MM.1S (cell line): ENCODE measurements around the gene TMEM187.

Source experiments
- EZH2 ChIP-seq: fragments of 300-600 bp; sonication (generic); optimal IDR thresholded peaks from 2 replicates; pipeline ENCODE3; 2017; ENCODE audit warnings: low read depth, mild to moderate bottlenecking, antibody characterized with exemption, low read length, mixed read lengths
- EZH2phosphoT487 ChIP-seq: fragments of 300-600 bp; sonication (generic); IDR thresholded peaks from 2 replicates; pipeline ENCODE4 v1.6.1; 2018; ENCODE audit warnings: antibody characterized with exemption, low read length
- TF ChIP-seq, protein P1 (sequence below): fragments of 300-600 bp; sonication (generic); IDR thresholded peaks from 2 replicates; pipeline ENCODE4 v1.5.1; 2016; ENCODE audit warnings: antibody characterized with exemption, low read length, mixed read lengths

DNA sequence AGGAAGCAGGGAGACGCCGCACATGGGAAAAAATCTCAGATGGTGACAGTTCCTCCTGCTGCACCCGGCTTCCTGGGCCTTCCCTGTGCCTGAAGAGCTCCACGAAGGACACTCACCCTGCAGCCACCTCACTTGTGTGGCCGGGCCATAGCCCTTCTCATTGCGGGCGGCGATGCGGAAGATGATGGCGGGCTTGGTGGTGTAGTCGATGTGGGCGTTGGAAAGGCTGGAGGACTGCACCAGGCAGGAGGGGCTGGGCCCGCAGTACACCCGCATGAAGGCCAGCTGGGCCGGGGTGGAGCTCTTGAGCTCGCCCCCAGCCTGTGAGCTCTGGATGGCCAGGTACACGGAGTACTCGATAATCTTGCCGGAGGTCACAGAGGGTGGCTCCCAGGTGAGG is 22.4 kb upstream of the TMEM187 start:
- TF ChIP-seq, protein P1, sequence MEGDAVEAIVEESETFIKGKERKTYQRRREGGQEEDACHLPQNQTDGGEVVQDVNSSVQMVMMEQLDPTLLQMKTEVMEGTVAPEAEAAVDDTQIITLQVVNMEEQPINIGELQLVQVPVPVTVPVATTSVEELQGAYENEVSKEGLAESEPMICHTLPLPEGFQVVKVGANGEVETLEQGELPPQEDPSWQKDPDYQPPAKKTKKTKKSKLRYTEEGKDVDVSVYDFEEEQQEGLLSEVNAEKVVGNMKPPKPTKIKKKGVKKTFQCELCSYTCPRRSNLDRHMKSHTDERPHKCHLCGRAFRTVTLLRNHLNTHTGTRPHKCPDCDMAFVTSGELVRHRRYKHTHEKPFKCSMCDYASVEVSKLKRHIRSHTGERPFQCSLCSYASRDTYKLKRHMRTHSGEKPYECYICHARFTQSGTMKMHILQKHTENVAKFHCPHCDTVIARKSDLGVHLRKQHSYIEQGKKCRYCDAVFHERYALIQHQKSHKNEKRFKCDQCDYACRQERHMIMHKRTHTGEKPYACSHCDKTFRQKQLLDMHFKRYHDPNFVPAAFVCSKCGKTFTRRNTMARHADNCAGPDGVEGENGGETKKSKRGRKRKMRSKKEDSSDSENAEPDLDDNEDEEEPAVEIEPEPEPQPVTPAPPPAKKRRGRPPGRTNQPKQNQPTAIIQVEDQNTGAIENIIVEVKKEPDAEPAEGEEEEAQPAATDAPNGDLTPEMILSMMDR = no peak
- TF ChIP-seq EZH2 (no peak), EZH2phosphoT487 (no peak)
